ENCODE data around the gene GGN.

Gene GGN

DNA sequence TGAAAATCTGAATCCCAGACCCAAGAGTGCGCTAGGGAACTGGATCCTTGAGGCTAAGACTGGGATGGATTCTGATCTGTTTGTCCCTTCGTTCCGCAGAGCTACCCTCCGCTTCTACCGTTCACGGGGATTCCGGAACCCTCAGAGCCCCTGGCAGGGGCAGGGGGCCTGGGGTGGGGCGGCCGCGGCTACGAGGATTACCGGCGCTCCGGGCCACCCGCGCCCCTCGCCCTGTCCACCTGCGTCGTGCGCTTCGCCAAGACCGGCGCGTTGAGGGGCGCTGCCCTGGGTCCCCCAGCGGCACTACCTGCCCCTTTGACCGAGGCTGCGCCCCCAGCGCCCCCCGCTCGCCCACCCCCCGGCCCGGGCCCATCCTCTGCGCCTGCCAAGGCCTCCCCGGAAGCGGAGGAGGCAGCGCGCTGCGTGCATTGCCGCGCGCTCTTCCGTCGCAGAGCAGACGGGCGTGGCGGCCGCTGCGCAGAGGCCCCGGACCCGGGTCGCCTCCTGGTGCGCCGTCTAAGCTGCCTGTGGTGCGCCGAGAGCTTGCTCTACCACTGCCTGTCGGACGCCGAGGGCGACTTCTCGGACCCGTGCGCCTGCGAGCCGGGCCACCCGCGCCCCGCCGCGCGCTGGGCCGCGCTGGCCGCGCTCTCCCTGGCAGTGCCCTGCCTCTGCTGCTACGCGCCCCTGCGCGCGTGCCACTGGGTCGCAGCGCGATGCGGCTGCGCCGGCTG, 7.7 kb upstream of the GGN start:
- ChIA-PET CTCF (no interaction called here), POLR2A (no interaction called here)
- TF ChIP-seq, protein P1, sequence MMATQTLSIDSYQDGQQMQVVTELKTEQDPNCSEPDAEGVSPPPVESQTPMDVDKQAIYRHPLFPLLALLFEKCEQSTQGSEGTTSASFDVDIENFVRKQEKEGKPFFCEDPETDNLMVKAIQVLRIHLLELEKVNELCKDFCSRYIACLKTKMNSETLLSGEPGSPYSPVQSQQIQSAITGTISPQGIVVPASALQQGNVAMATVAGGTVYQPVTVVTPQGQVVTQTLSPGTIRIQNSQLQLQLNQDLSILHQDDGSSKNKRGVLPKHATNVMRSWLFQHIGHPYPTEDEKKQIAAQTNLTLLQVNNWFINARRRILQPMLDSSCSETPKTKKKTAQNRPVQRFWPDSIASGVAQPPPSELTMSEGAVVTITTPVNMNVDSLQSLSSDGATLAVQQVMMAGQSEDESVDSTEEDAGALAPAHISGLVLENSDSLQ (IDR thresholded peaks at IDR 0.05): no peak
- TF ChIP-seq CTBP1 (IDR thresholded peaks at IDR 0.05; ENCODE audit: borderline replicate concordance): no peak
- TF ChIP-seq FOXK2 (IDR thresholded peaks at IDR 0.05): no peak

DNA sequence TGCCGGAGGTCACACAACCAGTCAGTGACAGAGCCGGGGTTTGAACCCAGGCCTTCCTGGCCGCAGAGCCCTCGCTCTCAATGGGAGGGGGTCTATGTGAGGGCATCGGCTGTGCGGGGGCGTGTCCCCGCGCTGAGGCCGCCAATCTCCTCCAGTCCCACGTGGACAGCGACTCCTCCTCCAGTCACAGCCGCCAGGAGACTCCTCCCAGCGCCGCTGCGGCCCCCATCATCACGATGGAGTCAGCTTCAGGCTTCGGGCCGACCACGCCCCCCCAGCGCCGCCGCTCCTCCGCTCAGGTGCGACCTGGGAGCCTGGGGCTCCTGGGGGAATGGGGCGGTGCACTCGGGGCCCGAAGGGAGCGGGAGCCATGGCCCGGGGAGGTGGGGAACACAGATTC, 6.7 kb upstream of the GGN start:
- no peak for DNase-seq (ENCODE audit: extremely low spot score)
- TF ChIP-seq SP1 (IDR thresholded peaks at IDR 0.05): no peak
- TF ChIP-seq LEF1 (IDR thresholded peaks at IDR 0.05; ENCODE audit: borderline replicate concordance): no peak
- TF ChIP-seq SUZ12 (IDR thresholded peaks at IDR 0.05): no peak
- no peak for TF ChIP-seq CTBP1 (IDR thresholded peaks at IDR 0.05; ENCODE audit: borderline replicate concordance)
- TF ChIP-seq HDGF (IDR thresholded peaks at IDR 0.05; ENCODE audit: borderline replicate concordance): no peak
- TF ChIP-seq NFRKB (IDR thresholded peaks at IDR 0.05): no peak
- TF ChIP-seq, protein P1 (IDR thresholded peaks at IDR 0.05): no peak
- no peak for TF ChIP-seq BHLHE40 (IDR thresholded peaks at IDR 0.05; ENCODE audit: borderline replicate concordance)
- TF ChIP-seq FOXA1 (IDR thresholded peaks at IDR 0.05): no peak
- no peak for TF ChIP-seq TARDBP (IDR thresholded peaks at IDR 0.05)
- no peak for TF ChIP-seq ZNF384 (IDR thresholded peaks at IDR 0.05)
- TF ChIP-seq L3MBTL2 (conservative IDR thresholded peaks at IDR 0.05): no peak
- no peak for TF ChIP-seq FOXM1 (IDR thresholded peaks at IDR 0.05; ENCODE audit: borderline replicate concordance)
- TF ChIP-seq ARNT (IDR thresholded peaks at IDR 0.05): no peak
- no peak for TF ChIP-seq FOXK2 (IDR thresholded peaks at IDR 0.05)
- TF ChIP-seq ELF4 (IDR thresholded peaks at IDR 0.05): no peak
- ChIA-PET CTCF (no interaction called here), POLR2A (no interaction called here)

More for the DNA sequence above, 7.7 kb upstream of the GGN start:
- no peak for DNase-seq (ENCODE audit: extremely low spot score)

DNA sequence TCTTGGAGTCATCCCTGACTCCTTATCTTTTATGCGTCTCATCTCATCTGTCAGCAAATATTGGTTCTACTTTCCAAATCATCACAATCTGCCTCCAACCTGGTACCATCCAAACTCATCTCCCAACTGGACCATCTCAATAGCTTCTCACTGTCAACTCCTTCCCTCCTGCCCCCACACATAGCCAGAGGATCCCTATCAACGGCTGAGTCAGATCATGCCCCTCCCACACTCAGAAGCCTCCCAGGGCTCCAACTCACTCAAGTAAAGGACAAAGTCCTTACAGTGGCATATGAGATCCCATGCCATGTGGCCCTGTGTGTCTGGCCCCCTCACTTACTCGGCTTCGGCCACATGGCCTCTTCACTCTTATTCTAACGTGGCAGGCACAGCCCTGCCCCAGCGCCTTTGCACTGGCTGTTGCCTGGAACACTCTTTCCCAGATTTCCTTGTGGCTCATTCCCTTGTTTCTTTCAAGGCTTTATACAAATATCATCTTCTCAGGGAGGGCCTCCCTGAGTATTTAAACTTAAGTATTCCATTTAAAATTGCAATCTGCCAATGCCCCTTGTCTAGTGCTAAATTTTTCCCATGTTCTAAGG, 5.0 kb upstream of the GGN start:
- TF ChIP-seq BHLHE40 (IDR thresholded peaks at IDR 0.05; ENCODE audit: borderline replicate concordance): no peak
- no peak for TF ChIP-seq FOXM1 (IDR thresholded peaks at IDR 0.05; ENCODE audit: borderline replicate concordance)
- no peak for TF ChIP-seq NFRKB (IDR thresholded peaks at IDR 0.05)
- TF ChIP-seq SUZ12 (IDR thresholded peaks at IDR 0.05): no peak
- no peak for TF ChIP-seq SP1 (IDR thresholded peaks at IDR 0.05)
- no peak for TF ChIP-seq CTBP1 (IDR thresholded peaks at IDR 0.05; ENCODE audit: borderline replicate concordance)
- no peak for TF ChIP-seq ELF4 (IDR thresholded peaks at IDR 0.05)
- no peak for TF ChIP-seq ARNT (IDR thresholded peaks at IDR 0.05)
- TF ChIP-seq, protein P1 (IDR thresholded peaks at IDR 0.05): no peak
- TF ChIP-seq HDGF (IDR thresholded peaks at IDR 0.05; ENCODE audit: borderline replicate concordance): no peak
- TF ChIP-seq LEF1 (IDR thresholded peaks at IDR 0.05; ENCODE audit: borderline replicate concordance): no peak
- ChIA-PET POLR2A (interaction anchor here (1.1 kb wide), 1 partner anchor 10 kb away, joined by 3 read pairs; the partner anchor contains the start of gene FAM98C), CTCF (interaction anchor here (0.9 kb wide), 1 partner anchor 10 kb away, joined by 4 read pairs; the partner anchor contains the start of gene FAM98C)
- DNase-seq (ENCODE audit: extremely low spot score): no peak

DNA sequence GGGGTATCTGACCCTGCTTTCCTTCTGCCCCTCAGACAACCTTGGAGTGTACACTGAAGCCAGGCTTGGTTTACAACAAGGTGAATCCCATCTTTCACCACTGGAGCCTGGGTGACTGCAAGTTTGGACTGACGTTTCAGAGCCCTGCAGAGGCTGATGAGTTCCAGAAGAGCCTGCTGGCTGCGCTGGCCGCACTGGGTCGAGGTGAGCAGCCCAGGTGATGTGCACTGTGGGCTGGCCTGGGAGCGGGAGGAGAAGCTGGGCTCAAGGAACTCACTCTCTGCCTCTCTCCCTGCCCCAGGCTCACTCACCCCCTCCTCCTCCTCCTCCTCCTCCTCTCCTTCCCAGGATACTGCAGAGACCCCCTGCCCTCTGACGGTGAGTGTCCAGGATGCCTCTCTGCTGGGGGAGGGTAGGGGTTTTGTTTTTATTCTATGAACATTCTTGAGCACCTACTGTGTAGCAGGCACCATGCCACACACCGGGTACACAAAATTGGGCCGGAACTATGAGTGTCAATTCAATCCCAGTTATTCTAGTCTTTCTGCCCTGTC, 4.2 kb upstream of the GGN start:
- POLR2A ChIA-PET: no interaction called here
- TF ChIP-seq ZNF384 (IDR thresholded peaks at IDR 0.05) (no peak), LEF1 (IDR thresholded peaks at IDR 0.05; ENCODE audit: borderline replicate concordance) (no peak), HDGF (IDR thresholded peaks at IDR 0.05; ENCODE audit: borderline replicate concordance) (no peak), BHLHE40 (IDR thresholded peaks at IDR 0.05; ENCODE audit: borderline replicate concordance) (no peak), SUZ12 (IDR thresholded peaks at IDR 0.05) (no peak), FOXM1 (IDR thresholded peaks at IDR 0.05; ENCODE audit: borderline replicate concordance) (no peak), FOXA1 (IDR thresholded peaks at IDR 0.05) (no peak), ARNT (IDR thresholded peaks at IDR 0.05) (no peak), CTBP1 (IDR thresholded peaks at IDR 0.05; ENCODE audit: borderline replicate concordance) (no peak), ELF4 (IDR thresholded peaks at IDR 0.05) (no peak), TARDBP (IDR thresholded peaks at IDR 0.05) (no peak), NFRKB (IDR thresholded peaks at IDR 0.05) (no peak), SP1 (IDR thresholded peaks at IDR 0.05) (no peak)
- TF ChIP-seq, protein P1 (IDR thresholded peaks at IDR 0.05): no peak
- CTCF ChIA-PET: no interaction called here
- no peak for DNase-seq (ENCODE audit: extremely low spot score)
